CD4-positive, alpha-beta T cell treated with Interleukin-4 for 4 hours (primary cell): ENCODE measurements around the gene ARHGEF16.

Source experiments
- DNase-seq: peaks from one replicate; pipeline ENCODE4 v3.0.0-alpha.2; 2020

Gene ARHGEF16

GRCh38 chr1:3457910-3458883 is 3.7 kb downstream of the ARHGEF16 start:
- DNase-seq = no peak

- DNase-seq = no peak
Measured at GRCh38 chr1:3459051-3459908, 4.8 kb downstream of the ARHGEF16 start.

- no peak for DNase-seq
Measured at GRCh38 chr1:3459940-3460671, 5.6 kb downstream of the ARHGEF16 start.

GRCh38 chr1:3460672-3461131 is 6.2 kb downstream of the ARHGEF16 start:
- DNase-seq = no peak

- DNase-seq = no peak
Measured at GRCh38 chr1:3461238-3461933, 6.9 kb downstream of the ARHGEF16 start.

- DNase-seq = no peak
Measured at GRCh38 chr1:3461934-3462275, 7.4 kb downstream of the ARHGEF16 start.

GRCh38 chr1:3462356-3463012 is 8.0 kb downstream of the ARHGEF16 start:
- DNase-seq = no peak

GRCh38 chr1:3463013-3463385 is 8.5 kb downstream of the ARHGEF16 start:
- no peak for DNase-seq

- DNase-seq = no peak
Measured at GRCh38 chr1:3463408-3463863, 9.0 kb downstream of the ARHGEF16 start.

- DNase-seq = no peak
Measured at GRCh38 chr1:3463891-3464648, 9.6 kb downstream of the ARHGEF16 start.

- no peak for DNase-seq
Measured at GRCh38 chr1:3464649-3465025, 10.2 kb downstream of the ARHGEF16 start.

GRCh38 chr1:3465091-3465934 is 10.8 kb downstream of the ARHGEF16 start:
- no peak for DNase-seq

GRCh38 chr1:3465935-3466321 is 11.5 kb downstream of the ARHGEF16 start:
- no peak for DNase-seq

GRCh38 chr1:3466366-3467075 is 12.1 kb downstream of the ARHGEF16 start:
- no peak for DNase-seq

GRCh38 chr1:3467096-3468036 is 12.9 kb downstream of the ARHGEF16 start:
- DNase-seq = no peak

GRCh38 chr1:3468236-3469103 is 14.0 kb downstream of the ARHGEF16 start:
- DNase-seq = no peak
